ENCODE measurements around the gene AGBL3.

GRCh38 chr7:134999136-134999535, 12.8 kb downstream of the AGBL3 start:
- TF ChIP-seq CTCF (IDR thresholded peaks at IDR 0.05) (no peak), POLR2A (IDR thresholded peaks at IDR 0.05) (no peak), POLR2AphosphoS5 (IDR thresholded peaks at IDR 0.05) (no peak)

Measured in sigmoid colon (tissue), 4 donors.